SHP77 (cell line): ENCODE measurements around the gene NOP14.
"Not testable (repeated sequence)": the region's sequence is repeated elsewhere in the genome, so short reads cannot be mapped to it uniquely, and the experiment has no call there.

ENCODE experiments used
- DNase-seq, 2 experiments: peaks; one replicate each; lab custom pipeline; 2025; lab: John Stamatoyannopoulos, UW

Gene NOP14

GRCh38 chr4:2961811-2962441, 1.3 kb downstream of the NOP14 start:
- DNase-seq = no peak

- DNase-seq = no peak
Observed at GRCh38 chr4:2961421-2961810, 1.8 kb downstream of the NOP14 start.

GRCh38 chr4:2960450-2960849, 2.8 kb downstream of the NOP14 start:
- not testable (repeated sequence) for DNase-seq

GRCh38 chr4:2958446-2958845, 4.8 kb downstream of the NOP14 start:
- no peak for DNase-seq

GRCh38 chr4:2955186-2956044, 7.8 kb downstream of the NOP14 start:
- not testable (repeated sequence) for DNase-seq

- DNase-seq = no peak
Observed at GRCh38 chr4:2954358-2955185, 8.6 kb downstream of the NOP14 start.

- no peak for DNase-seq
Observed at GRCh38 chr4:2953496-2953895, 9.7 kb downstream of the NOP14 start.

- DNase-seq = no peak
Observed at GRCh38 chr4:2950221-2950989, 12.8 kb downstream of the NOP14 start.

- no peak for DNase-seq
Observed at GRCh38 chr4:2949782-2950125, 13.5 kb downstream of the NOP14 start.

- no peak for DNase-seq
Observed at GRCh38 chr4:2948895-2949781, 14.1 kb downstream of the NOP14 start.

- no peak for DNase-seq
Observed at GRCh38 chr4:2947926-2948325, 15.3 kb downstream of the NOP14 start.

GRCh38 chr4:2946812-2947600, 16.2 kb downstream of the NOP14 start:
- DNase-seq = no peak

GRCh38 chr4:2945619-2946604, 17.3 kb downstream of the NOP14 start:
- not testable (repeated sequence) for DNase-seq

- DNase-seq = no peak
Observed at GRCh38 chr4:2944586-2945526, 18.4 kb downstream of the NOP14 start.

- no peak for DNase-seq
Observed at GRCh38 chr4:2944091-2944482, 19.1 kb downstream of the NOP14 start.

- no peak for DNase-seq
Observed at GRCh38 chr4:2943364-2944090, 19.7 kb downstream of the NOP14 start.
